ENCODE measurements around the gene PGM2L1.
A peak's percentile ranks its signal among the peaks of the same experiment; 100 is the strongest.

- TF ChIP-seq, protein P1, sequence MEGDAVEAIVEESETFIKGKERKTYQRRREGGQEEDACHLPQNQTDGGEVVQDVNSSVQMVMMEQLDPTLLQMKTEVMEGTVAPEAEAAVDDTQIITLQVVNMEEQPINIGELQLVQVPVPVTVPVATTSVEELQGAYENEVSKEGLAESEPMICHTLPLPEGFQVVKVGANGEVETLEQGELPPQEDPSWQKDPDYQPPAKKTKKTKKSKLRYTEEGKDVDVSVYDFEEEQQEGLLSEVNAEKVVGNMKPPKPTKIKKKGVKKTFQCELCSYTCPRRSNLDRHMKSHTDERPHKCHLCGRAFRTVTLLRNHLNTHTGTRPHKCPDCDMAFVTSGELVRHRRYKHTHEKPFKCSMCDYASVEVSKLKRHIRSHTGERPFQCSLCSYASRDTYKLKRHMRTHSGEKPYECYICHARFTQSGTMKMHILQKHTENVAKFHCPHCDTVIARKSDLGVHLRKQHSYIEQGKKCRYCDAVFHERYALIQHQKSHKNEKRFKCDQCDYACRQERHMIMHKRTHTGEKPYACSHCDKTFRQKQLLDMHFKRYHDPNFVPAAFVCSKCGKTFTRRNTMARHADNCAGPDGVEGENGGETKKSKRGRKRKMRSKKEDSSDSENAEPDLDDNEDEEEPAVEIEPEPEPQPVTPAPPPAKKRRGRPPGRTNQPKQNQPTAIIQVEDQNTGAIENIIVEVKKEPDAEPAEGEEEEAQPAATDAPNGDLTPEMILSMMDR (IDR thresholded peaks at IDR 0.05) = peak in 2 of 6 experiments; percentile 20 to 26
- no peak for TF ChIP-seq POLR2A (IDR thresholded peaks at IDR 0.05)
These were observed 561 bp downstream of the PGM2L1 start for GRCh38 chr11:74397501-74398243.
